Measurements from ENCODE around the gene ASAH2.
"Not testable (repeated sequence)": the region's sequence is repeated elsewhere in the genome, so short reads cannot be mapped to it uniquely, and the experiment has no call there.

ASAH2 gene

DNA sequence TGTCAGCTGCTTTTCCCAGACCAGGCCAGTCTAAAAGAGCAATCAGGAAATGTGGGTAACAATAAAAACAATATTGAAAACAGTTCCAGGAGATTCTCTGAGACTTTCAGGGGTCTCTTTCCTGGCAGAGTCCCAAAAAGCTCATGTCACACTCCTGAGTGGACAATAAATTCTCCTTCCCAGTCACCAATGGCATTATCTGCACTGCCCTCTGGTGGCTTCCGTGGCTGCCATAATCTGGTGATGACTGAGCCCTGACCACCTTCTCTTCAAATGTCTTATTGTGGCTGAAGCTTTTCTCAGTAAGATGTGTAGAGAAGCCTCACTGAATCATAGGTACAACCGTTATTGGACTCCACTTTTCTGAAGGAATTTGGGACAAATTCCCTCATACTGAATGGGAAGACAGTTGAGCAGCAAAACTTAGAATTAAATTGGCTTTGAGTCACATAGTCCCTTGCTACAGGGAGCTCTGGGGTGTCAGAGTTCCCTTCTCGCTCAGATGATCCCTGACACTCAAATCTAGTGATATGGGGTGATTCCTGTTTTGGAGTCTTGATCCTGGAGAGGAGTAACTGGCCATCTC is 24.4 kb upstream of the ASAH2 start:
- H3K9ac ChIP-seq (ENCODE audit: insufficient read length, low read depth), result no peak overlapping the region
- no peak for TF ChIP-seq ZNF274 (IDR thresholded peaks at IDR 0.05; ENCODE audit: low read depth, low read length)
- TF ChIP-seq YY1 (IDR thresholded peaks at IDR 0.05; ENCODE audit: insufficient read depth, insufficient read length), result no peak
- TF ChIP-seq SUZ12 (IDR thresholded peaks at IDR 0.05; ENCODE audit: extremely low read depth, insufficient read depth, insufficient read length), result no peak
- H3K4me3 ChIP-seq (ENCODE audit: insufficient read length, low read depth), result no peak overlapping the region
- H3K4me1 ChIP-seq (ENCODE audit: insufficient read depth, insufficient read length), result no peaks in the 10 kb centered on the region
- no peak for DNase-seq (ENCODE audit: low read depth, low spot score)
- H3K9me3 ChIP-seq (ENCODE audit: insufficient read depth, low read length), result no peaks in the 10 kb centered on the region
- no peaks in the 10 kb centered on the region for H3K27me3 ChIP-seq (ENCODE audit: insufficient read depth, insufficient read length)
- no peaks in the 10 kb centered on the region for H3K36me3 ChIP-seq (ENCODE audit: insufficient read depth, insufficient read length, low read length)

DNA sequence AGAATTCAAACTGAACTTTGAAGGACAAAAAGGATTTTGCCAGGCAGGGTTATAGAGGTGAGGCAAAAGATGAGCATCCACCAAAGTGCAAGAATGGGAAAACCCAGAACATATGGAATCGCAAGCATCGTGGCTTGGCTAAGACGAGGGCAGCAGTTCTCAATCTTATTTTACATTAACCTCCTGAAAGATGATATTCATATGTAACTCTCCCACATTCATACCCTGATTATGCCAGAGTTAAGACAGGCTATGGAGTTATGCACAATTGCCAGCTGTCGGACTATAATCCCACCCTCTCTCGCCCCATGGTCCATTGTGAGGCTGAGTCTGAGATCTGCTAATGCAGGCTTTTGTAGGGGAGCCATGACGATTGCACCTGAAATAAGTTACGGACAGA is 21.2 kb upstream of the ASAH2 start:
- Histone ChIP-seq H3K9me3 (ENCODE audit: insufficient read depth, low read length) (no peaks in the 10 kb centered on the region), H3K4me1 (ENCODE audit: insufficient read depth, insufficient read length) (no peaks in the 10 kb centered on the region), H3K9ac (ENCODE audit: insufficient read length, low read depth) (no peak overlapping the region), H3K27me3 (ENCODE audit: insufficient read depth, insufficient read length) (no peaks in the 10 kb centered on the region), H3K4me3 (ENCODE audit: insufficient read length, low read depth) (no peak overlapping the region), H3K36me3 (ENCODE audit: insufficient read depth, insufficient read length, low read length) (no peaks in the 10 kb centered on the region)
- TF ChIP-seq ZNF274 (IDR thresholded peaks at IDR 0.05; ENCODE audit: low read depth, low read length) (no peak), YY1 (IDR thresholded peaks at IDR 0.05; ENCODE audit: insufficient read depth, insufficient read length) (no peak), SUZ12 (IDR thresholded peaks at IDR 0.05; ENCODE audit: extremely low read depth, insufficient read depth, insufficient read length) (no peak)
- no peak for DNase-seq (ENCODE audit: low read depth, low spot score)

DNA sequence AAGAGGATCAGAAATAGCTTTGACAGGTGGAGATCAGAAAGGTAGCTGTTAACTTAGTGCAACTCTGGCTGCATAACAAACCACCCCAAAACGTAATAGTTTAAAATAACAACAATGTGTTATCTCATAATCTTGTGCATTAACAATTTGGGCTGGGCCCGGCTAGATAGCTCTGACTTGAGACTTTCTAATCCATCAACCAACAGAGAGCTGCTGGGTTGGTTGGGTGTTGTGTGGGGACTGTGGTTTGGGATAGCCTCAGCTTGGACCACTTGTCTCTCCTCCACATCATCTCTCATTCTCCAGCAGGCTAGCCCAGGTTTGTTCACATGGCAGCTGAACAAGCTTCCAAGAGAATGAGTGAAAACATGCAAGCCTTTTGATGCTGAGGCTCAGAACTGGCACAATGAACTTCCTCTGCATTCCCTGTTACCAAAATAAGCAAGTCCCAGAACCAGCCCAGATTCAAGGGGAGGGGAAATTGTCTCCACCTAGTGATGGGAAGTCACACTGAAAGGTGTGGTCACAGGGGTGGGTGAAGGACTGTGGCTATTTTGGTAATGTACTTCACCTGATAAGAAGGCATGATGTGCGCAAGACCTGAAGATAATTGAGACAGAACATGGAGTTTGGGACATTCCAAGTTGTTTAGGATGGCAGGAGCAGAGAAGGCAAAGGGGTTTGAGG is 20.4 kb upstream of the ASAH2 start:
- no peaks in the 10 kb centered on the region for H3K36me3 ChIP-seq (ENCODE audit: insufficient read depth, insufficient read length, low read length)
- no peaks in the 10 kb centered on the region for H3K27me3 ChIP-seq (ENCODE audit: insufficient read depth, insufficient read length)
- no peaks in the 10 kb centered on the region for H3K9me3 ChIP-seq (ENCODE audit: insufficient read depth, low read length)
- no peak overlapping the region for H3K9ac ChIP-seq (ENCODE audit: insufficient read length, low read depth)
- TF ChIP-seq SUZ12 (IDR thresholded peaks at IDR 0.05; ENCODE audit: extremely low read depth, insufficient read depth, insufficient read length) (no peak), YY1 (IDR thresholded peaks at IDR 0.05; ENCODE audit: insufficient read depth, insufficient read length) (no peak), ZNF274 (IDR thresholded peaks at IDR 0.05; ENCODE audit: low read depth, low read length) (no peak)
- no peak overlapping the region for H3K4me3 ChIP-seq (ENCODE audit: insufficient read length, low read depth)
- H3K4me1 ChIP-seq (ENCODE audit: insufficient read depth, insufficient read length), result no peaks in the 10 kb centered on the region
- DNase-seq (ENCODE audit: low read depth, low spot score), result no peak

DNA sequence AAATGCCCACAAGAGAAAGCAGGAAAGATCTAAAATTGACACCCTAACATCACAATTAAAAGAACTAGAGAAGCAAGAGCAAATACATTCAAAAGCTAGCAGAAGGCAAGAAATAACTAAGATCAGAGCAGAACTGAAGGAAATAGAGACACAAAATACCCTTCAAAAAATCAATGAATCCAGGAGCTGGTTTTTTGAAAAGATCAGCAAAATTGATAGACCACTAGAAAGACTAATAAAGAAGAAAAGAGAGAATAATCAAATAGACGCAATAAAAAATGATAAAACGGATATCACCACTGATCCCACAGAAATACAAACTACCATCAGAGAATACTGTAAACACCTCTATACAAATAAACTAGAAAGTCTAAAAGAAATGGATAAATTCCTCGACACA is 16.6 kb upstream of the ASAH2 start:
- H3K9ac ChIP-seq (ENCODE audit: insufficient read length, low read depth); H3K4me1 ChIP-seq (ENCODE audit: insufficient read depth, insufficient read length); H3K36me3 ChIP-seq (ENCODE audit: insufficient read depth, insufficient read length, low read length); H3K9me3 ChIP-seq (ENCODE audit: insufficient read depth, low read length); DNase-seq (ENCODE audit: low read depth, low spot score); H3K27me3 ChIP-seq (ENCODE audit: insufficient read depth, insufficient read length); H3K4me3 ChIP-seq (ENCODE audit: insufficient read length, low read depth): not testable (repeated sequence)

DNA sequence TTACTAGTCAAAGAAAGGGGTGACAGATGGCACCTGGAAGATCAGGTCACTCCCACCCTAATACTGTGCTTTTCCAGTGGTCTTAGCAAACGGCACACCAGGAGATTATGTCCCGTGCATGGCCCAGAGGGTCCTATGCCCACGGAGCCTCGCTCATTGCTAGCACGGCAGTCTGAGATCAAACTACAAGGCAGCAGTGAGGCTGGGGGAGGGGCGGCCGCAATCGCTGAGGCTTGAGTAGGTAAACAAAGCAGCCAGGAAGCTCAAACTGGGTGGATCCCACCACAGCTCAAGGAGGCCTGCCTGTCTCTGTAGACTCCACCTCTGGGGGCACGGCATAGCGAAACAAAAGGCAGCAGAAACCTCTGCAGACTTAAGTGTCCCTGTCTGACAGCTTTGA is 11.3 kb upstream of the ASAH2 start:
- DNase-seq (ENCODE audit: low read depth, low spot score); H3K4me3 ChIP-seq (ENCODE audit: insufficient read length, low read depth); H3K27me3 ChIP-seq (ENCODE audit: insufficient read depth, insufficient read length); H3K9me3 ChIP-seq (ENCODE audit: insufficient read depth, low read length); H3K4me1 ChIP-seq (ENCODE audit: insufficient read depth, insufficient read length); H3K9ac ChIP-seq (ENCODE audit: insufficient read length, low read depth); H3K36me3 ChIP-seq (ENCODE audit: insufficient read depth, insufficient read length, low read length): not testable (repeated sequence)

DNA sequence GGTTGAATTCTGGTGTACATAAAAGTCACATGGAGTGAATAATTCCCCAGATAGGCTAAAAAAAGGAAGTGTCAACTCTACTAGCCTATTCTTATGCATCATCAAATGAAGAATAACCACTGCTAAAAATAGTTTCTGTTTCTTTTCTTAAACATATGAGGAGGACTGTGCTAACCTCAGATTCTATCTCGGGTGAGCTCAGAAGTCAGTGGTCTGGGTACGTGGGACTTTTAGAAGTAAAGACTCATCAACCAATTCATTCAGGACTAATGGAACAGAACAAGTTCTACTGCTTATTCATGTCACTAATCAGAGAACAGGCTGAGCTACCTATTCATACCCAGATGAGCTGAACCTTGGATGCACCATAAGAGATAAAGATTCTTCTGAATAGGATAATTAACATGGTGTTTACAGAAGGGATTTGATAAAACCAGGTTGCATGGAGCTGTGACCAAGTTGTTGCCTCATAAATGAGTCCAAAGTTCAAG is 9.5 kb upstream of the ASAH2 start:
- no peak for DNase-seq (ENCODE audit: low read depth, low spot score)
- Histone ChIP-seq H3K4me3 (ENCODE audit: insufficient read length, low read depth) (no peak overlapping the region), H3K9me3 (ENCODE audit: insufficient read depth, low read length) (no peaks in the 10 kb centered on the region), H3K9ac (ENCODE audit: insufficient read length, low read depth) (no peak overlapping the region), H3K36me3 (ENCODE audit: insufficient read depth, insufficient read length, low read length) (no peaks in the 10 kb centered on the region), H3K27me3 (ENCODE audit: insufficient read depth, insufficient read length) (no peaks in the 10 kb centered on the region), H3K4me1 (ENCODE audit: insufficient read depth, insufficient read length) (no peaks in the 10 kb centered on the region)
- TF ChIP-seq SUZ12 (IDR thresholded peaks at IDR 0.05; ENCODE audit: extremely low read depth, insufficient read depth, insufficient read length) (no peak), ZNF274 (IDR thresholded peaks at IDR 0.05; ENCODE audit: low read depth, low read length) (no peak), YY1 (IDR thresholded peaks at IDR 0.05; ENCODE audit: insufficient read depth, insufficient read length) (no peak)

DNA sequence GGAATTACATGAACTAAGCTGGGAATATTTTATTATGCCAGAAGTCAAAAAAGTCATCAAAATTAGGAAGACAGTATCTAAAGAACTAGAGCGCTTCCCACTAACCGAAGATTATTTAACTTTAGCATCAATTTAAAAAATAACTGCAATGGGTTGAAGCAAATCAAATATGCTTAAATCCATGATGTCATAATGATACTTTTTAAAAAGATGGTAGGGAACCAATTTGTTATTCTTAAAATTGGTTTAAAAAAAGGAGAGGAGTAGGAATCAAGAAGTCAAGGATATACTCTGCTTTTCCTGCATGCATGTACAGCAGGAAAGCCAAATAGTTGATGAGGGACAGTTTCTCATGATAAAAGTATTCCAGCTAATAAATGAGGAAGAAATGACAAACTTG is 3.2 kb upstream of the ASAH2 start:
- TF ChIP-seq ZNF274 (IDR thresholded peaks at IDR 0.05; ENCODE audit: low read depth, low read length), result no peak
- TF ChIP-seq SUZ12 (IDR thresholded peaks at IDR 0.05; ENCODE audit: extremely low read depth, insufficient read depth, insufficient read length), result no peak
- TF ChIP-seq YY1 (IDR thresholded peaks at IDR 0.05; ENCODE audit: insufficient read depth, insufficient read length), result no peak
- H3K36me3 ChIP-seq (ENCODE audit: insufficient read depth, insufficient read length, low read length), result no peaks in the 10 kb centered on the region
- H3K9ac ChIP-seq (ENCODE audit: insufficient read length, low read depth), result no peak overlapping the region
- no peak overlapping the region for H3K4me3 ChIP-seq (ENCODE audit: insufficient read length, low read depth)
- H3K4me1 ChIP-seq (ENCODE audit: insufficient read depth, insufficient read length), result no peaks in the 10 kb centered on the region
- H3K27me3 ChIP-seq (ENCODE audit: insufficient read depth, insufficient read length), result no peaks in the 10 kb centered on the region
- DNase-seq (ENCODE audit: low read depth, low spot score), result no peak
- H3K9me3 ChIP-seq (ENCODE audit: insufficient read depth, low read length), result no peaks in the 10 kb centered on the region

All from NT2/D1 (cell line).